ENCODE measurements around the gene AKAP13.
"Not testable (repeated sequence)": the region's sequence is repeated elsewhere in the genome, so short reads cannot be mapped to it uniquely, and the experiment has no call there.

DNA sequence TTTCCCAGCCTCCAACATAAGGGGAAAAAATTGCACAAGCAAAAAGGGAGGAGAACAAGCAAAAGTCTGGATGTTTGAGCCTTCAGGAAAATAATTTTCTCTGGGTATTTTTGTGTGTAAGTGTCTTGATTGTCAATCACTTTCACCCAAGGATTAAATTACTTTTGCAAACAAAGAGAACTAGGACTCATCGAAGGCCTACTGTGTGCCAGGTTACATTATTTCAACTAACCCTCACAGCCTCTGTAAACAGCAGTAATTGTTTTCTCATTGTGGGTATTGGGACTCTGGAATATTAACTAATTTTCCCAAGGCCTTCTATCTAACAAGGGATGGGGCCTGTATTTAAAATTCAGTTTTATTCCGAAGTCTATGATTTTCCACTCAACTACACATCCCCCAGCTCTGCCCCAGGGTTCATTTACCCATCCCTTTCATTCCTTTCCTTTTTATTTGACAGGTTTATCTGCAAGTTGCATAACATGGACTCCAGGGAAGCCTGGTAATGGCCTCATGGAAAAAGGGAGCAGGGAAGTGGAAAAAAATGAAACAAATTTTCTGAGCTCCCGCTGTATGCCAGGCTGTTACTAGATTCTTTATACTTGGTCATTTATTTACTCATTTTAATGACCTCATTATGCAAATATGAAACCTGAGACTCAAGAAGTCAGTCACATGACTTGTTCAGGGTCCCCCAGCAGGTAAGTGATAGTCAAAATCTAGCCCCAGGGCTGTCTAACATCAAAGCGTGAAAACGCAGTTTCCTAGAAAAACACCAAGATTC is 32.9 kb upstream of the AKAP13 start:
- TF ChIP-seq, protein P1, sequence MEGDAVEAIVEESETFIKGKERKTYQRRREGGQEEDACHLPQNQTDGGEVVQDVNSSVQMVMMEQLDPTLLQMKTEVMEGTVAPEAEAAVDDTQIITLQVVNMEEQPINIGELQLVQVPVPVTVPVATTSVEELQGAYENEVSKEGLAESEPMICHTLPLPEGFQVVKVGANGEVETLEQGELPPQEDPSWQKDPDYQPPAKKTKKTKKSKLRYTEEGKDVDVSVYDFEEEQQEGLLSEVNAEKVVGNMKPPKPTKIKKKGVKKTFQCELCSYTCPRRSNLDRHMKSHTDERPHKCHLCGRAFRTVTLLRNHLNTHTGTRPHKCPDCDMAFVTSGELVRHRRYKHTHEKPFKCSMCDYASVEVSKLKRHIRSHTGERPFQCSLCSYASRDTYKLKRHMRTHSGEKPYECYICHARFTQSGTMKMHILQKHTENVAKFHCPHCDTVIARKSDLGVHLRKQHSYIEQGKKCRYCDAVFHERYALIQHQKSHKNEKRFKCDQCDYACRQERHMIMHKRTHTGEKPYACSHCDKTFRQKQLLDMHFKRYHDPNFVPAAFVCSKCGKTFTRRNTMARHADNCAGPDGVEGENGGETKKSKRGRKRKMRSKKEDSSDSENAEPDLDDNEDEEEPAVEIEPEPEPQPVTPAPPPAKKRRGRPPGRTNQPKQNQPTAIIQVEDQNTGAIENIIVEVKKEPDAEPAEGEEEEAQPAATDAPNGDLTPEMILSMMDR (IDR thresholded peaks at IDR 0.05): not testable (repeated sequence)
- not testable (repeated sequence) for TF ChIP-seq POLR2AphosphoS5, EP300, POLR2A (IDR thresholded peaks at IDR 0.05)
